SK-N-SH (cell line): ENCODE data around the gene KLHL24. TPM values are rescaled to one million over a fixed set of nuclear protein-coding genes. Genes with fewer than 3 reads are reported as not detected.

ENCODE experiments used
- CHD2 ChIP-seq: fragments of 150-350 bp; IDR thresholded peaks from 2 replicates; pipeline ENCODE4 v1.6.1; 2018; ENCODE audit warnings: low read length; ENCODE audit not compliant: partially characterized antibody
- ELF1 ChIP-seq: IDR thresholded peaks from 2 replicates; pipeline ENCODE4 v1.4.0; 2012
- EP300 ChIP-seq, 2 experiments: IDR thresholded peaks; 2 replicates each; pipeline versions ENCODE4 v1.4.0 to v1.6.1; 2012; ENCODE audit warnings: borderline replicate concordance in 1 of 2, low read depth in 1 of 2, low read length in 1 of 2
- EZH2phosphoT487 ChIP-seq: fragments of 200-600 bp; sonication (generic); IDR thresholded peaks from 2 replicates; pipeline ENCODE4 v1.6.1; 2017; ENCODE audit warnings: low read depth, mixed run types, mild to moderate bottlenecking, antibody characterized with exemption, moderate library complexity, borderline replicate concordance
- FOSL2 ChIP-seq: IDR thresholded peaks from 2 replicates; pipeline ENCODE4 v1.4.0; 2012; ENCODE audit warnings: low read depth, mild to moderate bottlenecking, moderate library complexity, borderline replicate concordance
- FOXJ3 ChIP-seq: sonication (generic); formaldehyde crosslinking; IDR thresholded peaks from 2 replicates; pipeline ENCODE4 v1.5.1; 2020; ENCODE audit warnings: mild to moderate bottlenecking, missing genetic modification reagents
- FOXM1 ChIP-seq: IDR thresholded peaks from 2 replicates; pipeline ENCODE4 v1.4.0; 2012; ENCODE audit warnings: low read depth, mild to moderate bottlenecking
- JUND ChIP-seq: IDR thresholded peaks from 2 replicates; pipeline ENCODE4 v1.4.0; 2012
- MXI1 ChIP-seq: IDR thresholded peaks from 2 replicates; pipeline ENCODE4 v1.6.1; 2012; ENCODE audit warnings: mild to moderate bottlenecking, low read depth, low read length, improper control_type of control experiment
- POLR2AphosphoS5 ChIP-seq: IDR thresholded peaks from 2 replicates; pipeline ENCODE4 v1.6.1; 2012; ENCODE audit warnings: low read depth, low read length
- RFX5 ChIP-seq: IDR thresholded peaks from 2 replicates; pipeline ENCODE4 v1.6.1; 2012; ENCODE audit warnings: mild to moderate bottlenecking, improper control_type of control experiment, low read length
- RXRA ChIP-seq: IDR thresholded peaks from 2 replicates; pipeline ENCODE4 v1.4.0; 2012; ENCODE audit warnings: low read depth, mild to moderate bottlenecking, borderline replicate concordance
- SIN3A ChIP-seq: IDR thresholded peaks from 2 replicates; pipeline ENCODE4 v1.6.1; 2012; ENCODE audit warnings: low read depth, mild to moderate bottlenecking, low read length, moderate library complexity, borderline replicate concordance
- SMC3 ChIP-seq: IDR thresholded peaks from 2 replicates; pipeline ENCODE4 v1.6.1; 2012; ENCODE audit warnings: low read depth, low read length, improper control_type of control experiment
- TAF1 ChIP-seq: IDR thresholded peaks from 2 replicates; pipeline ENCODE4 v1.6.1; 2012; ENCODE audit warnings: low read depth, mild to moderate bottlenecking, low read length, moderate library complexity, borderline replicate concordance
- TCF12 ChIP-seq: IDR thresholded peaks from 2 replicates; pipeline ENCODE4 v1.4.0; 2012
- YY1 ChIP-seq: IDR thresholded peaks from 2 replicates; pipeline ENCODE4 v1.4.0; 2012; ENCODE audit warnings: low read depth, mild to moderate bottlenecking
- polyA plus RNA-seq, 3 experiments: library from polyadenylated mRNA; depleted of rRNA; stranded (reverse); fragments of >200 nt; gene quantifications; 2 replicates each; pipeline ENCODE4 v1.2.3, GENCODE V29; 2012
- TF ChIP-seq, protein P1 (sequence below): IDR thresholded peaks from 2 replicates; pipeline ENCODE4 v1.6.1; 2012; ENCODE audit warnings: mild to moderate bottlenecking, low read depth, low read length, moderate library complexity
- TF ChIP-seq, protein P2 (sequence below): fragments of 200-600 bp; sonication (generic); IDR thresholded peaks from 2 replicates; pipeline ENCODE4 v1.6.1; 2017; ENCODE audit warnings: antibody characterized with exemption, mild to moderate bottlenecking, moderate library complexity
- TF ChIP-seq, protein P3 (sequence below): fragments of 150-350 bp; IDR thresholded peaks from 2 replicates; pipeline ENCODE4 v1.6.1; 2017; ENCODE audit warnings: antibody characterized with exemption, low read length, low read depth, borderline replicate concordance

The KLHL24 gene
- polyA plus RNA-seq, 1 of the 3 experiments (the other 2 are of a cell fraction): 5.7 TPM

DNA sequence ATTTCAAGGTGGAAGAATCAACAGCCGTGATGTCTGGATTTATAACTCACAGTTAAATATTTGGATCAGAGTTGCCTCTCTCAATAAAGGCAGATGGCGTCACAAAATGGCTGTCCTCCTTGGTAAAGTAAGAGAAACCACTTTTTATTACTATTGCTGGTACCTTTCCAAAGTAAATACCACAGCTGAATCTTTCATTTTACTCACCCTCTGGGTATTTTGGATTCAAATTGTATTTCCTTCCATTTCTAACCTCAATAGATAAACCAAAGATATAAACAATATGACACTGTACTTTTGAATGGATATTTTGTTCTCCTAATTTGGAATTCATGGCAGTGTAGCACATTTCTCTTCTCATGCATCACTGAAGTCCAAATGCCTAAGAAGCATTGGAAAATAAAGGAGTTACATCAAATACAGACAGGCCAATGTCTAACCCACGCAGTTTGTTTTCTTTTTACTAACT, 29.5 kb downstream of the KLHL24 start (continued):
- TF ChIP-seq, protein P1, sequence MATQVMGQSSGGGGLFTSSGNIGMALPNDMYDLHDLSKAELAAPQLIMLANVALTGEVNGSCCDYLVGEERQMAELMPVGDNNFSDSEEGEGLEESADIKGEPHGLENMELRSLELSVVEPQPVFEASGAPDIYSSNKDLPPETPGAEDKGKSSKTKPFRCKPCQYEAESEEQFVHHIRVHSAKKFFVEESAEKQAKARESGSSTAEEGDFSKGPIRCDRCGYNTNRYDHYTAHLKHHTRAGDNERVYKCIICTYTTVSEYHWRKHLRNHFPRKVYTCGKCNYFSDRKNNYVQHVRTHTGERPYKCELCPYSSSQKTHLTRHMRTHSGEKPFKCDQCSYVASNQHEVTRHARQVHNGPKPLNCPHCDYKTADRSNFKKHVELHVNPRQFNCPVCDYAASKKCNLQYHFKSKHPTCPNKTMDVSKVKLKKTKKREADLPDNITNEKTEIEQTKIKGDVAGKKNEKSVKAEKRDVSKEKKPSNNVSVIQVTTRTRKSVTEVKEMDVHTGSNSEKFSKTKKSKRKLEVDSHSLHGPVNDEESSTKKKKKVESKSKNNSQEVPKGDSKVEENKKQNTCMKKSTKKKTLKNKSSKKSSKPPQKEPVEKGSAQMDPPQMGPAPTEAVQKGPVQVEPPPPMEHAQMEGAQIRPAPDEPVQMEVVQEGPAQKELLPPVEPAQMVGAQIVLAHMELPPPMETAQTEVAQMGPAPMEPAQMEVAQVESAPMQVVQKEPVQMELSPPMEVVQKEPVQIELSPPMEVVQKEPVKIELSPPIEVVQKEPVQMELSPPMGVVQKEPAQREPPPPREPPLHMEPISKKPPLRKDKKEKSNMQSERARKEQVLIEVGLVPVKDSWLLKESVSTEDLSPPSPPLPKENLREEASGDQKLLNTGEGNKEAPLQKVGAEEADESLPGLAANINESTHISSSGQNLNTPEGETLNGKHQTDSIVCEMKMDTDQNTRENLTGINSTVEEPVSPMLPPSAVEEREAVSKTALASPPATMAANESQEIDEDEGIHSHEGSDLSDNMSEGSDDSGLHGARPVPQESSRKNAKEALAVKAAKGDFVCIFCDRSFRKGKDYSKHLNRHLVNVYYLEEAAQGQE: no peak
- TF ChIP-seq FOXM1 (peak; percentile 79; the same call in 1 of the 2 replicates), SIN3A (no peak), MXI1 (no peak), SMC3 (no peak), ELF1 (no peak), POLR2AphosphoS5 (no peak; the same call in 1 of the 2 replicates), RFX5 (no peak), YY1 (peak; percentile 84; the same call in 1 of the 2 replicates), CHD2 (no peak), FOXJ3 (CRISPR knock-in tag) (no peak), RXRA (no peak; the same call in 1 of the 2 replicates), EP300 (IDR thresholded peaks at IDR 0.05; ENCODE audit: borderline replicate concordance in 1 of 2, low read depth in 1 of 2, low read length in 1 of 2) (peak in 1 of 2 experiments; percentile 82; a peak in 2 of 4 replicates), TAF1 (no peak), EZH2phosphoT487 (no peak), FOSL2 (peak; percentile 55; the same call in 1 of the 2 replicates), JUND (peak; percentile 76), TCF12 (peak; percentile 74)
- TF ChIP-seq, protein P2, sequence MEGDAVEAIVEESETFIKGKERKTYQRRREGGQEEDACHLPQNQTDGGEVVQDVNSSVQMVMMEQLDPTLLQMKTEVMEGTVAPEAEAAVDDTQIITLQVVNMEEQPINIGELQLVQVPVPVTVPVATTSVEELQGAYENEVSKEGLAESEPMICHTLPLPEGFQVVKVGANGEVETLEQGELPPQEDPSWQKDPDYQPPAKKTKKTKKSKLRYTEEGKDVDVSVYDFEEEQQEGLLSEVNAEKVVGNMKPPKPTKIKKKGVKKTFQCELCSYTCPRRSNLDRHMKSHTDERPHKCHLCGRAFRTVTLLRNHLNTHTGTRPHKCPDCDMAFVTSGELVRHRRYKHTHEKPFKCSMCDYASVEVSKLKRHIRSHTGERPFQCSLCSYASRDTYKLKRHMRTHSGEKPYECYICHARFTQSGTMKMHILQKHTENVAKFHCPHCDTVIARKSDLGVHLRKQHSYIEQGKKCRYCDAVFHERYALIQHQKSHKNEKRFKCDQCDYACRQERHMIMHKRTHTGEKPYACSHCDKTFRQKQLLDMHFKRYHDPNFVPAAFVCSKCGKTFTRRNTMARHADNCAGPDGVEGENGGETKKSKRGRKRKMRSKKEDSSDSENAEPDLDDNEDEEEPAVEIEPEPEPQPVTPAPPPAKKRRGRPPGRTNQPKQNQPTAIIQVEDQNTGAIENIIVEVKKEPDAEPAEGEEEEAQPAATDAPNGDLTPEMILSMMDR: no peak
- TF ChIP-seq, protein P3, sequence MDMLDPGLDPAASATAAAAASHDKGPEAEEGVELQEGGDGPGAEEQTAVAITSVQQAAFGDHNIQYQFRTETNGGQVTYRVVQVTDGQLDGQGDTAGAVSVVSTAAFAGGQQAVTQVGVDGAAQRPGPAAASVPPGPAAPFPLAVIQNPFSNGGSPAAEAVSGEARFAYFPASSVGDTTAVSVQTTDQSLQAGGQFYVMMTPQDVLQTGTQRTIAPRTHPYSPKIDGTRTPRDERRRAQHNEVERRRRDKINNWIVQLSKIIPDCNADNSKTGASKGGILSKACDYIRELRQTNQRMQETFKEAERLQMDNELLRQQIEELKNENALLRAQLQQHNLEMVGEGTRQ: no peak
